NCI-H748 (cell line): ENCODE measurements around the gene MRPS18A.

Experiments
- DNase-seq: peaks from one replicate; lab custom pipeline; 2025; ENCODE audit not compliant: unreplicated experiment; lab: John Stamatoyannopoulos, UW

The MRPS18A gene

GRCh38 chr6:43687437-43688347 is at the start of gene MRPS18A:
Gene MRPS18A (minus strand): TSS chr6:43687791. CDS start chr6:43687779, 12 bp downstream.
- DNase-seq, result peak; percentile 90

DNA sequence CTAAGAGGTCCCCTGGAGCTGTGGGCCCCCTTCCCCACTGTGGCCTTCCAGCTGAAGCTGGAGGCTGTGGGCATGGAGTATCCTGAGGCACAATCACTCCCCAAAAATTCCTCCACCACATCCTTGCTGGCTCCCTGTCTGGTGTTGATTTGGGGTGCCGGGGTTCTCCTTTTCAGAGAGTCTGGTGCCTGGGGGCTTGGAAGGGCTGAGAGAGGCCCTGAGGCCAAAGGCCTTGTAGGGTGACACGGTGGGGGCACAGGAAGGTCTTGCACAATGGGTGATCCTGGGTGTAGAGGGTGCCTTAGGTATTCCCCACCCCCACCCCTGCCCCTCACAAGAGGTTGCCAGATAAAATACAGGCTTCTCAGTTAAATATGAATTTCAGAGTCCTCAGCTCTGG is 49.3 kb upstream of the MRPS18A start:
- no peak for DNase-seq

DNA sequence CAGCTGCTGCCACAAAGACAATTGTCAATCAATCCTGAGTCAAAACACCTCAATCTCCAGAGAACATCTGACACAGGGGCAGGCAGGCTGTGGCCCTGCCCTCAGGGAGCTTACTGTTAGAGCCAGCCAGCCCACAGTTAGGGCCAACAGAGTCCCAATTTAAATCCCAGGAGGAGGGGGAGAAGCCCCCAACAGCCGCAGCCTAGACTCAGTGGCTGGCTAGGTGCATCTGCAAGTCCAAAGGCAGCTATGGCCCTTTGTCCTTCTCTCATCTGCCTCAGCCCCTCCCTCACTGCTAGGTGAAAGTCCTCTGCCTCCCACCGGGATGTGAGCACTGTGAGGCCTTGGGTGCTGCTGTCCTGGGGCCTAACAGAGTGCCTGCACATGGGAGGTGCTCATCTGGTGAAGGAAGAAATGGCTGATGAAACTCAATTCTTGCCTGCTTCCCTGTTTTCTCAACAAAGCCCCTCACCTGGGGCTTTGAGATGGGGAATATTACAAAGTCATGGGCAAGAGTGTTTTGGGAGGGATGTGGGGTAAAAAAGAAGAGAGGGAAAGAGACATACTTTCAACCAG is 48.7 kb upstream of the MRPS18A start:
- no peak for DNase-seq

- DNase-seq, result no peak
These were observed 48.1 kb upstream of the MRPS18A start for GRCh38 chr6:43735642-43736199.

GRCh38 chr6:43734294-43734665 is 46.7 kb upstream of the MRPS18A start:
- DNase-seq, result no peak

- no peak for DNase-seq
These were observed 46.1 kb upstream of the MRPS18A start for GRCh38 chr6:43733471-43734293.

DNA sequence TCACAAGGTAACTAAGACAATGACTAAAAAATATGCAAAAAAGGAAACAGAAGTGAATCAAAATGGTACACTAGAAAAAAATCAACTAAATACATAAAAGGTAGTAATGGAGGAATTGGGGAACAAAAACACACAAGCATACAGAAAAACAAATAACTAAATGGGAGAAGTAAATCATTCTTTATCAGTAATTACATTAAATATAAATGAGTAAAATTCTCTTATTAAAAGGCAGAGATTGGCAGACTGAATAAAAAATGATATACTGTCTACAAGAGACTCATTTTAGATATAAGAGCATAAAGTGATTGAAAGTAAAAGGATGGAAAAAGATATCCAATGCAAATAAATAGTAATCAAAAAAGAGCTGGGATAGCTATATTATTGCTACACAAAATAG is 43.0 kb upstream of the MRPS18A start:
- DNase-seq, result no peak

DNA sequence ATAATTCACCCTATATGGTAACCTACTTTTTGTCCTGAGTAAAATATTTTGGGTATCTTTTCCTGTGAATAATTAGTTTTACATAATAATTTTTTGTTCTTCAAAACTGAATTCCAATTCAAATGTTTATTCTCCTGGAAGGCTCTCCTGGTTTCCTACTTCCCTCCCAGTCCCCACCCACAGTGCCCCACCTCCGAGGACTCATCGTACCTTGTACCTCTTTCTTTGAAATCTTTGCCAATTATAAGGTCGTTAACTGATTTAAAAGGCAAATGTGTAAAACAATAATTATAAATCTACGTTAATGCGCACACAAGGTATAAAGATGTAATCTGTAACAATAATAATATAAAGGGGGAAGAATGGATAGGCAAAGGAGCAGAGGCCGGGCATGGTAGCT is 41.9 kb upstream of the MRPS18A start:
- DNase-seq, result no peak

DNA sequence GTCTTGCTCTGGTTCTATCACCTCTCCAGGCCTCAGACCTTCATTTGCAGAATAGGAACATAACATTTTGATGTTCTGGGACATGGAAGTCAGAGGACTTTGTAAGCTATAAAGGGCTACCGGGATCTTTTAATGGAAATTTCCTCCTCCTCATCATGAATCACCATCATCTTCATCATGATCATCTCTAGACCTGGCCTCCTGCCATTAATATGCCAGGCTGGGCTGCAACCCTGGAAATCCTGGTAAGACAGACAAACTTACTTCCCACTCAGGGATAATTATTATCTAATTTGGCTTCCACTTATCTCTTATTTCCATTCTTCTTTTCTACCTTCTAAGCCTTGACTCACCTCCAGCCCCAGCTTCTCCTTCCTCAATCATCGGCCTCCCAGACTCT is 41.0 kb upstream of the MRPS18A start:
- DNase-seq, result no peak

DNA sequence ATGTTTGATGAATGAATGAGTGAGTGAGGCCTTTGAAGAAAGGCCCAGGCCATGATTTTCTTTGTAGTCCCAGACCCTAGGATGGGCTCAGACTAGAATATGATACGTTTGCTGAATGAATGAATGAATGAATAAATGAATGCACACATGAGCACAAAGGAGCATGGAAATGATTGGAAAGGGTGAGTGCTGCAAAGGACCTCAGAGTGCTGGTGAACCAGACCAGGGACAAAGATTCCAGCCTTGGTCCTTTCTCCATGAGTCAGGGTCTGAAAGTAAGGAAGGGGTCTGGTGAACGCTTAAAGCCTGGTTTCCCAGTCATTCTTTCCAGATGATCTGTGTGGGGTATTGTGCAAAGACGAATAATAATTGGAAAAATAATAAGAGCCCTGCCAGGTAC is 40.0 kb upstream of the MRPS18A start:
- DNase-seq, result no peak

GRCh38 chr6:43725643-43726580 is 38.3 kb upstream of the MRPS18A start:
- DNase-seq, result no peak

GRCh38 chr6:43724914-43725642 is 37.5 kb upstream of the MRPS18A start:
- peak; percentile 49 for DNase-seq

DNA sequence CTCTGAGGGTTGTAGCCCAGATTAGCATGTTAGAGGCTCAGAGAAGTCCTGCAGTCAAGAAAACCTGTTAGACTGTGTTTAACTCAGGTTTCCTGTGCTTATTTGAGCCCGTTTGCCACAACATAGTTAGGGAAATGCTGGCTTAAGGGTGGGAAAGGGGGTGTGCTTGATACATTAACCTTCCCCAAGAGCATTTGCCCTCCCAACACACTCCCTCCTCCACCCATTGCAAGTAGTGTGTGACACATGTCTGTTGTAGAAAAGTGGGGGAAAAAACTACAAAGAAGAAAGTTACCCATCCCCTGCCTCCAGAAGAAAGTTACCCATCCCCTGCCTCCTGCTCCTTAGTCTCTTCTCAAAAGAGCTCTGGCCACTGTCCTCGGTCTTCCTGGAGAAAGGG is 36.8 kb upstream of the MRPS18A start:
- DNase-seq, result no peak

GRCh38 chr6:43723737-43724295 is 36.2 kb upstream of the MRPS18A start:
- peak; percentile 76 for DNase-seq

DNA sequence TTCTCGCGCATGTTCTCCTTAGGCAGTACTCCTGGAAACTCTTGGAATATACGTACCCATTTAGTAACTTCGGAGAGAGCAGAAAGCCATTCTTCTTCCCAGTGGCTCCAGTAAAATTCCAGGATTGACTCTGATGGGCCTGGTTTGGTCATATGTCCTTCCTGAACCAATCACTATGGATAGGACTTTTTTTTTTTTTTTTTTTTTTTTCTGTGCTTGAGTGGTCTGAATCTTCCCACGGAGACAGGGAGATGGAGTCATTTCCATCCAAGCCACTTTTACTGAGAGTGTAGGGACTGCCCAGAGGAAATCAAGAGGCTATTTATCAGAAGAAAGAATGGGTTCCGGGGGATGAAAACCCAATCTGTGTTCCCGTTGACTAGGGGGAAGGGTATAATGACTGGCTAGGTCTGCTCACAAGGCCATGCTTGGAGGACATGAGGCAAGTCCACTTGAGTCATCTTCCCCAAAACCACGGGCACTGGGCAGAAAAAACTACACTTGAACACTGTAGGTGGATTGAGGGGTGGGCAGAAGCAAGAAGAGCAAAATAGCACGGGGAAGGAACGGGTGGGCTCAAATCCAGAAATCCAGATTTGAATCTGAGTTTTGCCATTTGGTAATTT is 35.4 kb upstream of the MRPS18A start:
- no peak for DNase-seq

- DNase-seq, result no peak
These were observed 33.4 kb upstream of the MRPS18A start for GRCh38 chr6:43720999-43721398.

GRCh38 chr6:43719511-43719910 is 31.9 kb upstream of the MRPS18A start:
- DNase-seq, result no peak

DNA sequence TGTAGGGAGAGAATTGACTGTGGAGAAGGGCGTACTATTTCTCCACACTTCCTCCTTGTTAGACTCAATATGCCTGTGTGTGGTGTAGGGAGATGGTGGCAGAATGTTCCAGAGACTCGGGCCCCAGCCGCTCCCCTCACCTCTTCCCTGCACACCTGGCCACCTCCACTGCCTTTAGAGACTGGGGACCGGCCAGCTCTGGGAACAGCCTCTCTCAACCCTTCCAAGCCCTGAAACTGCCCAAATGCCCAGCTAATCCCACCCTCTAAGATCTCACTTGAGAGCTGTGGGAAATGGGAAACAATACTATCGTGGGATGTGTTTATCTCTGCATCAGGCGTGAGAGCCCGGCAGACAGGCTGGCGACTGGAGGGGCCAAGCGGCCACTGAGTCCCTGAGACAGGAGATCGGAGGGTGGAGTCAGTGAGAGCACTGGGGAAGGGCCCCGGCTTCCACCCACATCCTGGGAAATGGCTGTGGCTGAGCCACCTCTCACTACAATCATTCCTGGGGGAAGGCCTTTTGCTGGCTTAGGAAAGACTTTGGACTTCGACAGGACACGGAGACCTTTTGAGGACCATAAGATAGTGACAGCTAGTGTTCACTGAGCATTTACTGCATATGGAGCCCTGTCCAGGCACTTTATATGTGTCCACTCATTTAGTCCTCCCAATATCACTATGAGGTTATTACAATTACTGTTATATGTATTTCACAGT is 31.0 kb upstream of the MRPS18A start:
- no peak for DNase-seq
